ENCODE measurements around the gene RPS3. TPM values are rescaled to one million over a fixed set of nuclear protein-coding genes. Genes with fewer than 3 reads are reported as not detected.

The RPS3 gene
- total and polyA plus RNA-seq, 2 experiments from 2014 or later: 1,745 to 2,793 TPM

GRCh38 chr11:75432911-75433321, 33.6 kb downstream of the RPS3 start, which contains the start of gene KLHL35:
TSS of gene KLHL35 (minus strand) at chr11:75433203. CDS start at chr11:75430629, 2,574 bp downstream.
- Histone ChIP-seq H3K27me3 (ENCODE audit: insufficient read depth) (peaks cover 56% of the 10 kb centered on the region), H2AFZ (peak within 1 kb of the TSS; percentile 69), H3K4me2 (peak within 1 kb of the TSS; percentile 71), H3K9me2 (ENCODE audit: insufficient read depth) (no peaks in the 10 kb centered on the region), H3K4me1 (ENCODE audit: insufficient read depth) (peaks cover 10% of the 10 kb centered on the region), H3F3A (replicated peaks; ENCODE audit: low read depth) (peaks cover 6% of the 10 kb centered on the region; the same call in 1 of the 2 replicates), H3K4me3 (peak within 1 kb of the TSS; percentile 43), H3K36me3 (ENCODE audit: insufficient read depth) (no peaks in the 10 kb centered on the region), H4K20me1 (replicated peaks; ENCODE audit: insufficient read depth) (no peaks in the 10 kb centered on the region; the same call in 1 of the 2 replicates), H3K27ac (ENCODE audit: low read depth) (no peak within 1 kb of the TSS), H3K79me2 (replicated peaks; ENCODE audit: insufficient read depth) (no peaks in the 10 kb centered on the region)
- no peak for DNase-seq (ENCODE audit: low spot score)
- peak; percentile 15 for ATAC-seq
- Mint-ChIP-seq H3K27me3 (ENCODE audit: insufficient read depth, low read depth, poor library complexity) (peaks cover 59% of the 10 kb centered on the region), H3K4me1 (peaks cover 28% of the 10 kb centered on the region), H3K27ac (no peak within 1 kb of the TSS), H3K4me3 (peak within 1 kb of the TSS; percentile 66), H3K9me3 (peaks cover 19% of the 10 kb centered on the region), H3K36me3 (ENCODE audit: low read depth) (peaks cover 19% of the 10 kb centered on the region)
- TF ChIP-seq ZNF331 (CRISPR knock-in tag; IDR thresholded peaks at IDR 0.05; ENCODE audit: low read depth): no peak
- TF ChIP-seq EZH2 (IDR thresholded peaks at IDR 0.05; ENCODE audit: low read depth, unreplicated experiment): peak; percentile 34

GRCh38 chr11:75433443-75433842, 34.1 kb downstream of the RPS3 start:
- Histone ChIP-seq H3K9me2 (ENCODE audit: insufficient read depth) (no peaks in the 10 kb centered on the region), H3K79me2 (replicated peaks; ENCODE audit: insufficient read depth) (no peaks in the 10 kb centered on the region), H3F3A (replicated peaks; ENCODE audit: low read depth) (peaks cover 6% of the 10 kb centered on the region; the same call in 1 of the 2 replicates), H4K20me1 (replicated peaks; ENCODE audit: insufficient read depth) (no peaks in the 10 kb centered on the region; the same call in 1 of the 2 replicates), H3K4me2 (peak overlapping the region; percentile 71; the same call in 1 of the 2 replicates), H3K36me3 (ENCODE audit: insufficient read depth) (no peaks in the 10 kb centered on the region), H3K27me3 (ENCODE audit: insufficient read depth) (peaks cover 51% of the 10 kb centered on the region), H2AFZ (peak overlapping the region; percentile 69; the same call in 1 of the 2 replicates), H3K4me3 (no peak overlapping the region; the same call in 1 of the 2 replicates), H3K27ac (ENCODE audit: low read depth) (no peak overlapping the region), H3K4me1 (ENCODE audit: insufficient read depth) (peaks cover 10% of the 10 kb centered on the region)
- Mint-ChIP-seq H3K4me1 (peaks cover 33% of the 10 kb centered on the region), H3K27ac (no peak overlapping the region), H3K9me3 (peaks cover 14% of the 10 kb centered on the region), H3K27me3 (ENCODE audit: insufficient read depth, low read depth, poor library complexity) (peaks cover 54% of the 10 kb centered on the region), H3K36me3 (ENCODE audit: low read depth) (peaks cover 13% of the 10 kb centered on the region), H3K4me3 (peak overlapping the region; percentile 45; the same call in 2 of the 3 replicates)
- no peak for TF ChIP-seq EZH2 (IDR thresholded peaks at IDR 0.05; ENCODE audit: low read depth, unreplicated experiment)
- no peak for TF ChIP-seq CREB1 (CRISPR knock-in tag; IDR thresholded peaks at IDR 0.05; ENCODE audit: low read depth)
- TF ChIP-seq JUNB (IDR thresholded peaks at IDR 0.05; ENCODE audit: unreplicated experiment): no peak
- TF ChIP-seq ZNF462 (CRISPR knock-in tag; IDR thresholded peaks at IDR 0.05): no peak
- no peak for TF ChIP-seq ETS1 (IDR thresholded peaks at IDR 0.05)
- TF ChIP-seq CTCF (conservative IDR thresholded peaks at IDR 0.05; ENCODE audit: low read depth in 2 of 2): no peak
- TF ChIP-seq NANOG (IDR thresholded peaks at IDR 0.05; ENCODE audit: borderline replicate concordance): no peak
- TF ChIP-seq POLR2AphosphoS5 (IDR thresholded peaks at IDR 0.05; ENCODE audit: low read depth): no peak
- TF ChIP-seq ZNF331 (CRISPR knock-in tag; IDR thresholded peaks at IDR 0.05; ENCODE audit: low read depth): no peak
- no peak for TF ChIP-seq STAT1 (IDR thresholded peaks at IDR 0.05; ENCODE audit: unreplicated experiment)
- TF ChIP-seq ZNF114 (CRISPR knock-in tag; IDR thresholded peaks at IDR 0.05): no peak
- TF ChIP-seq EZH2phosphoT487 (IDR thresholded peaks at IDR 0.05; ENCODE audit: unreplicated experiment): no peak
- ATAC-seq (no peak), DNase-seq (ENCODE audit: low spot score) (no peak)
